Skeletal muscle tissue (tissue), 4 donors: Measurements from ENCODE around the gene ATP9A. TPM values are rescaled to one million over a fixed set of nuclear protein-coding genes. Genes with fewer than 3 reads are reported as not detected.
A peak's percentile ranks its signal among the peaks of the same experiment; 100 is the strongest.
"Not testable (repeated sequence)": the region's sequence is repeated elsewhere in the genome, so short reads cannot be mapped to it uniquely, and the experiment has no call there.

Experiments
- H3K27ac ChIP-seq: one replicate; pipeline ENCODE4 v1.7.0; 2013; ENCODE audit warnings: mild to moderate bottlenecking, low read depth, low read length, inconsistent platforms
- H3K27me3 ChIP-seq, 3 donors: one replicate each; pipeline ENCODE4 v1.7.0; 2013; ENCODE audit warnings: low read length in 3 of 3; ENCODE audit not compliant: control insufficient read depth in 3 of 3, insufficient read depth in 3 of 3
- H3K36me3 ChIP-seq, 3 donors: one replicate each; pipeline ENCODE4 v1.7.0; 2013; ENCODE audit warnings: low read length in 3 of 3; ENCODE audit not compliant: control insufficient read depth in 3 of 3, insufficient read depth in 3 of 3
- H3K4me1 ChIP-seq, 3 donors: one replicate each; pipeline ENCODE4 v1.7.0; 2013; ENCODE audit warnings: low read length in 3 of 3, mild to moderate bottlenecking in 3 of 3; ENCODE audit not compliant: control insufficient read depth in 3 of 3, insufficient read depth in 3 of 3
- H3K4me3 ChIP-seq, 3 donors: one replicate each; pipeline ENCODE4 v1.7.0; 2013; ENCODE audit warnings: low read length in 3 of 3
- H3K9ac ChIP-seq, 3 donors: one replicate each; pipeline ENCODE4 v1.7.0; 2013; ENCODE audit warnings: low read length in 3 of 3, mild to moderate bottlenecking in 3 of 3, moderate library complexity in 2 of 3, low read depth in 1 of 3
- H3K9me3 ChIP-seq, 3 donors: one replicate each; pipeline ENCODE4 v1.7.0; 2013; ENCODE audit warnings: low read length in 3 of 3; ENCODE audit not compliant: control insufficient read depth in 3 of 3
- total RNA-seq: library from RNA; depleted of rRNA; stranded (reverse); fragments of >200 nt; gene quantifications from one replicate; pipeline ENCODE4 v1.2.3, GENCODE V29; 2014
- donor health status: Osteomylitis.

Gene ATP9A
- total RNA-seq, 1 donor from 2014 or later, result 56.4 TPM

DNA sequence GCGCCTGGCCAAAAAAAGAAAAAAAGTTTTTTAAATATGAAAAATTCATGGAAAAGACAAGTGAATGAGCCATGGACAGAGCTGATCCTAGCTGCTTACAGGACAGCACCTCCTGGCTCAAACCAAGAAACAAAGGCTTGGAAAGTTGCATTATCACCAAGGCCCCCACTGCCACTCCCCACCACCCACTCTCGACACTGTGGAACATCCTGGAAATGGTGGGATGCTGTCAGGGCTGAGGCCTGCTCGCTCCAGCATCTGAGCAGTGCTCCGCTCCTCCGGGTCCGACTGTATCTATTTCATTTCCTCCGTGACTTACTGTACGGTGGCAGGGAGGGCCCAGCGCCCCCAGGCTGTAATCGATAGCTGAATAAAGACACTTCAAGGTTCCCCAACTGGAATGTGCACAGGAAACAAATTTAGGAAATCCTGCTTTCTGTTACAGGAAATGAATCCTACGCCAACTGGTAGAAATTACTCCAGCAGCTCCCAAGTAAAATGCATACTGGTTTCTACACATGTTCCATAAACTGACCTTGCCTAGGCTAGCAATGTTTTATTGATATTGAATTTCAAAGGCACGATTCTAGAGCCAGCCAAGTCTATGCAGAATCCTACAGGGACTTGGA lies 116.2 kb downstream of the ATP9A start:
- H3K27me3 ChIP-seq, result no peaks in the 10 kb centered on the region
- H3K9me3 ChIP-seq, result no peaks in the 10 kb centered on the region
- peak overlapping the region; percentile 36 for H3K27ac ChIP-seq
- peak overlapping the region in 1 of 3 donors; percentile 33 for H3K9ac ChIP-seq
- H3K4me3 ChIP-seq, result no peak overlapping the region
- peaks cover 8 to 12% (median 9%) of the 10 kb centered on the region in 3 donors for H3K4me1 ChIP-seq
- H3K36me3 ChIP-seq, result peaks cover 0 to 7% (median 5%) of the 10 kb centered on the region in 3 donors

- Histone ChIP-seq H3K9me3 (no peaks in the 10 kb centered on the region), H3K4me1 (peaks cover 8 to 12% (median 9%) of the 10 kb centered on the region in 3 donors), H3K27me3 (no peaks in the 10 kb centered on the region), H3K36me3 (peaks cover 0 to 5% (median 2%) of the 10 kb centered on the region in 3 donors), H3K4me3 (no peak overlapping the region), H3K27ac (no peak overlapping the region), H3K9ac (no peak overlapping the region)
These were observed 117.5 kb downstream of the ATP9A start for GRCh38 chr20:51650685-51651134.

- no peak overlapping the region for H3K9ac ChIP-seq
- no peak overlapping the region for H3K4me3 ChIP-seq
- peaks cover 0 to 5% (median 2%) of the 10 kb centered on the region in 3 donors for H3K36me3 ChIP-seq
- H3K9me3 ChIP-seq, result no peaks in the 10 kb centered on the region
- peaks cover 8 to 12% (median 9%) of the 10 kb centered on the region in 3 donors for H3K4me1 ChIP-seq
- no peak overlapping the region for H3K27ac ChIP-seq
- no peaks in the 10 kb centered on the region for H3K27me3 ChIP-seq
These were observed 119.6 kb downstream of the ATP9A start for GRCh38 chr20:51648571-51648947.

DNA sequence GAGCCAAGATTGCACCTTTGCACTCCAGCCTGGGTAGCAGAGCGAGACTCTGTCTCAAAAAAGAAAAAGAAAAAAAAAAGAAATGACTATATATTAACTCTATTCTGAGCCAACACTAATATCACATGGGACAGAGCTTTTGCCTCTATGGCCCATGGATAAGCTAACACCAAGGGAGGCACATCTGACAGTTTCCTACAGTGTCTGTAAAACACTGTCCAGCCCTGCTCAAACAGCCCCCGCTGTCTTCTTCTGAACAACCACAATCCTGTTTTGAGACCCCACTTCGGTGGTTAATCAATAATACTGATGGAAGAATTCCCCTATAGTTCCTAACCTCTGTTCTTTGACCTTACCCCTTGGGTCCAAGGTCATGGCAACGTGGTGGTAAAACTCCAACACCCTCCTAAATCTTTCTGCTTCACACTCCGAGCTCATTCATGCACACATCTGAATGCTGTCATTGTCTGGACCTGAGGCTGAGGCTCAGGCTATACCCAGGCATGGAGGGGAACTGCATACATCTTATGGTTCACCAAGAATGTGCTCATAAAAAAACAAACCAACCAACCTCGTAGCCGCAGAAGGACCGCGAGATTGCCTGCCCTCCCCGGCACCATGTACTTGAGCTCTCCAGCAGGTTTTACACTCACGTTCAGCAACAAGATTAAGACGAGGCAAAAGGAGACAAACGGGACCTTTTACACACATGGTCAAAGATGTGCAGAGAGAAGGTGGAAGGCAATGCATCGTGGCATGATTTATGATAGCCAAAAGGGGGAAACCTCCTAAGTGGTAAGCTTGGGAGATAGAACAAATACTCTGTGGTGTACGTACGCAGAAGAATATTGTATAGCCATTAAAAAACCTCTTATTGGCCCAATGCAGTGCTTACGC lies 120.3 kb downstream of the ATP9A start:
- H3K36me3 ChIP-seq, result peaks cover 0 to 5% (median 2%) of the 10 kb centered on the region in 3 donors
- no peak overlapping the region for H3K4me3 ChIP-seq
- H3K27me3 ChIP-seq, result no peaks in the 10 kb centered on the region
- H3K9me3 ChIP-seq, result no peaks in the 10 kb centered on the region
- peaks cover 6 to 9% (median 9%) of the 10 kb centered on the region in 3 donors for H3K4me1 ChIP-seq
- H3K27ac ChIP-seq, result no peak overlapping the region
- no peak overlapping the region for H3K9ac ChIP-seq

DNA sequence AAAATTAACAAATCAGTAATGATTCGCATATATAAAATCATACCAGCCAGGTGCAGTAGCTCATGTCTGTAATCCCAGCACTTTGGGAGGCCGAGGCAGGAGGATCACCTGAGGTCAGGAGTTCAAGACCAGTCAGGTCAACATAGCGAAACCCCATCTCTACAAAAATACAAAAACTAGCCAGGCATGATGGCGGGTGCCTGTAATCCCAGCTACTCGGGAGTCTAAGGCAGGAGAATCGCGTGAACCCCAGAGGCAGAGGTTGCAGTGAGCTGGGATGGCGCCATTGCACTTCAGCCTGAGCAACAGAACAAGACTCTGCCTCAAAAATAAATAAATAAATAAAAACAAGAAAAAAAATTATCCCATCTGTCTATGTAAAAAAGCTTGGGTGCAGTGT lies 124.4 kb downstream of the ATP9A start:
- H3K36me3 ChIP-seq, H3K9me3 ChIP-seq, H3K27ac ChIP-seq, H3K9ac ChIP-seq, H3K4me3 ChIP-seq, H3K27me3 ChIP-seq: not testable (repeated sequence)
- H3K4me1 ChIP-seq, result peaks cover 0 to 10% (median 3%) of the 10 kb centered on the region in 3 donors

GRCh38 chr20:51643390-51643789 lies 124.8 kb downstream of the ATP9A start:
- Histone ChIP-seq H3K27ac (no peak overlapping the region), H3K9ac (no peak overlapping the region), H3K36me3 (peaks cover 0 to 2% (median 0%) of the 10 kb centered on the region in 3 donors), H3K4me3 (no peak overlapping the region), H3K9me3 (no peaks in the 10 kb centered on the region), H3K27me3 (no peaks in the 10 kb centered on the region), H3K4me1 (peaks cover 0 to 10% (median 3%) of the 10 kb centered on the region in 3 donors)

GRCh38 chr20:51641866-51642265 lies 126.3 kb downstream of the ATP9A start:
- no peaks in the 10 kb centered on the region for H3K9me3 ChIP-seq
- no peaks in the 10 kb centered on the region for H3K36me3 ChIP-seq
- H3K27me3 ChIP-seq, result no peaks in the 10 kb centered on the region
- peaks cover 0 to 10% (median 3%) of the 10 kb centered on the region in 3 donors for H3K4me1 ChIP-seq
- no peak overlapping the region for H3K4me3 ChIP-seq
- H3K9ac ChIP-seq, result no peak overlapping the region
- no peak overlapping the region for H3K27ac ChIP-seq

- peaks cover 0 to 10% (median 3%) of the 10 kb centered on the region in 3 donors for H3K4me1 ChIP-seq
- H3K36me3 ChIP-seq, result no peaks in the 10 kb centered on the region
- H3K9ac ChIP-seq, result peak overlapping the region in 2 of 3 donors; percentile 6 to 25
- no peak overlapping the region for H3K27ac ChIP-seq
- H3K9me3 ChIP-seq, result no peaks in the 10 kb centered on the region
- no peaks in the 10 kb centered on the region for H3K27me3 ChIP-seq
- H3K4me3 ChIP-seq, result no peak overlapping the region
These were observed 127.4 kb downstream of the ATP9A start for GRCh38 chr20:51640743-51641142.

DNA sequence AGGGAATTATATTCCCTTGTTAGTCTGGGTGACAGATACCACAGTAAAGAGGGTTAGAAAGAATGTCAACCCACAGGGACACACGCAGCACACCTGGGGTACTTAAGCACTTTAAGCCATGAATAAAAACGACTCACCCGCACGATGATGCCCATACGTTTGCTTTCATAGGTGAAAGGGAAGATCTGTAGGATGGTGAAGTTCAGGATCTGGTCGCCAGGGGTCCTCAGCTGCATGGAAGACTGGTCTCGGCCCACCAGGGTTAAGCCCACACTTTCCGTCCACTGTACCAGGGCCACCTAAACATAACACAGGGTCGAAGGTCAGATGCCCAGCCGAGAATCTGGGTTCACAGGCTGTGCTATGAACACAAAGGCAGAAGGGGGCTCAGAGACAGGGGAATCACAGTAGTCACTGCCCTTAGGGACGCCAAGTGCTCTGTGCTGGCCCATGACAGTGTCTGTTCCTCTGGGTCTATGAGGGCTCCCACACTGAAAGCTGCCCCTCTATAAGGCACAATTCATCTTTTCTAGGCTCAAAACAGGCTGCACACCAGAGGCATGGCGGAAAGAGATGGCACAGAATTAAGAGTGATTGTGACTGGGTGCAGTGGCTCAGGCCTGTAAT lies 128.9 kb downstream of the ATP9A start:
- peak overlapping the region in 2 of 3 donors; percentile 1 to 16 for H3K9ac ChIP-seq

More for the DNA sequence above, 128.9 kb downstream of the ATP9A start:
- Histone ChIP-seq H3K4me1 (peaks cover 0 to 10% (median 3%) of the 10 kb centered on the region in 3 donors), H3K36me3 (no peaks in the 10 kb centered on the region), H3K9me3 (no peaks in the 10 kb centered on the region), H3K27ac (no peak overlapping the region), H3K27me3 (no peaks in the 10 kb centered on the region), H3K4me3 (no peak overlapping the region)
